ENCODE data around the gene ITGA1.

The ITGA1 gene

GRCh38 chr5:52808316-52808901 is 20.7 kb downstream of the ITGA1 start (continued):
- peak; percentile 57; the same call in 1 of the 2 replicates for TF ChIP-seq ZNF362 (tag by site-specific recombination; IDR thresholded peaks at IDR 0.05)
- no peak for TF ChIP-seq RBAK (tag by site-specific recombination; IDR thresholded peaks at IDR 0.05)
- TF ChIP-seq ZNF768 (tag by site-specific recombination; IDR thresholded peaks at IDR 0.05), result no peak
- no peak for TF ChIP-seq ZNF266 (tag by site-specific recombination; IDR thresholded peaks at IDR 0.05; ENCODE audit: low read depth)
- no peak for TF ChIP-seq ZNF146 (tag by site-specific recombination; IDR thresholded peaks at IDR 0.05)
- no peak for TF ChIP-seq ZNF404 (tag by site-specific recombination; IDR thresholded peaks at IDR 0.05)
- no peak for TF ChIP-seq EGR2 (tag by site-specific recombination; IDR thresholded peaks at IDR 0.05; ENCODE audit: low read depth)

- POLR2A ChIA-PET, result interaction anchor here (1.1 kb wide), 1 partner anchor 10 kb away, joined by 7 read pairs; no protein-coding TSS in a partner anchor
- no peak overlapping the region for H3K27ac ChIP-seq (ENCODE audit: extremely low read depth, low read depth, low read length)
Observed at GRCh38 chr5:52809884-52810283, 22.2 kb downstream of the ITGA1 start.

DNA sequence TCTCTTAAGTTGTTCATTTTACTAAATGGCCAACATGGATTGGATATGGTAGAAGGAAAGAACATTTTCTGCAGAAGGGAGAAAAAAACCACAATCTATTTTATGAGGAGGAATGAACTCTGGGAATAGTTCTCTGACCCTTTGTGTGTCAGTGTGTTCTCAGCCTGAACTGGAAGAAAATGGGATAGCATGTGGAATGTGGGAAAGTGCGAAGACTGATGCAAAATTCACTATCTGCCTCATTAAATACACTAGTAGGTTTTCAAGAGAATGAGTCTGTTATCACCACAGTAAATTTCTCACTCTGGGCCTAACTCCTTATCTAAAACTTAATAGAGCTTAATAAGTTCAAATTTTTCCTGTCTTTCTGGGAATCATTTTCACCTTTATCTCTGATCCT is 22.7 kb downstream of the ITGA1 start:
- TF ChIP-seq ZSCAN5A (tag by site-specific recombination; IDR thresholded peaks at IDR 0.05), result no peak
- no peak for TF ChIP-seq ZNF626 (tag by site-specific recombination; IDR thresholded peaks at IDR 0.05)
- no peak for TF ChIP-seq ZNF692 (tag by site-specific recombination; IDR thresholded peaks at IDR 0.05)
- TF ChIP-seq ZNF157 (tag by site-specific recombination; IDR thresholded peaks at IDR 0.05), result no peak
- TF ChIP-seq OVOL3 (tag by site-specific recombination; IDR thresholded peaks at IDR 0.05), result no peak
- no peak for TF ChIP-seq ZNF132 (tag by site-specific recombination; IDR thresholded peaks at IDR 0.05; ENCODE audit: borderline replicate concordance)
- no peak for TF ChIP-seq ZBTB8A (tag by site-specific recombination; IDR thresholded peaks at IDR 0.05)
- TF ChIP-seq ZNF837 (tag by site-specific recombination; IDR thresholded peaks at IDR 0.05), result no peak
- TF ChIP-seq ZNF416 (tag by site-specific recombination; IDR thresholded peaks at IDR 0.05), result no peak
- no peak for TF ChIP-seq REST (tag by site-specific recombination; IDR thresholded peaks at IDR 0.05)
- TF ChIP-seq TSHZ1 (tag by site-specific recombination; IDR thresholded peaks at IDR 0.05; ENCODE audit: borderline replicate concordance), result no peak
- TF ChIP-seq ZNF473 (tag by site-specific recombination; IDR thresholded peaks at IDR 0.05), result no peak
- no peak for TF ChIP-seq ZNF184 (tag by site-specific recombination; IDR thresholded peaks at IDR 0.05)
- Histone ChIP-seq H3K27ac (ENCODE audit: extremely low read depth, low read depth, low read length) (no peak overlapping the region), H3K36me3 (ENCODE audit: control insufficient read depth in 2 of 2, insufficient read depth in 1 of 2, low read length in 2 of 2) (peaks cover 2 to 4% of the 10 kb centered on the region in 2 experiments; a peak in 1 of 3 replicates), H3K4me1 (ENCODE audit: control insufficient read depth, insufficient read depth, low read length) (peaks cover 8% of the 10 kb centered on the region), H3K4me3 (ENCODE audit: low read depth, low read length) (no peak overlapping the region), H3K9me3 (ENCODE audit: control insufficient read depth, insufficient read depth, low read depth, low read length) (no peaks in the 10 kb centered on the region)
- ChIA-PET CTCF (interaction anchor here (0.5 to 0.6 kb wide), 2 partner anchors 114 to 1853 kb away, joined by 3 read pairs; no protein-coding TSS in a partner anchor), POLR2A (no interaction called here)

More at GRCh38 chr5:52809884-52810283, 22.2 kb downstream of the ITGA1 start:
- peak; percentile 22; the same call in 1 of the 2 replicates for TF ChIP-seq ZNF341 (tag by site-specific recombination; IDR thresholded peaks at IDR 0.05; ENCODE audit: low read depth)
- no peak for TF ChIP-seq ZFP37 (tag by site-specific recombination; IDR thresholded peaks at IDR 0.05)
- Histone ChIP-seq H3K36me3 (ENCODE audit: control insufficient read depth in 2 of 2, insufficient read depth in 1 of 2, low read length in 2 of 2) (peaks cover 4 to 8% of the 10 kb centered on the region in 2 experiments; a peak in 1 of 3 replicates), H3K4me1 (ENCODE audit: control insufficient read depth, insufficient read depth, low read length) (peaks cover 8% of the 10 kb centered on the region), H3K9me3 (ENCODE audit: control insufficient read depth, insufficient read depth, low read depth, low read length) (no peaks in the 10 kb centered on the region), H3K4me3 (ENCODE audit: low read depth, low read length) (no peak overlapping the region)
- CTCF ChIA-PET, result interaction anchor here (0.6 kb wide), 1 partner anchor 1852 kb away, joined by 3 read pairs; no protein-coding TSS in a partner anchor
